Mesenchymal stem cell (in vitro differentiated cells and primary cell): ENCODE data around the gene ARHGAP15.

Experiments
- DNase-seq: peaks from one replicate; pipeline ENCODE4 v3.0.0-alpha.2; 2013
- H2AFZ ChIP-seq: one replicate; pipeline ENCODE4 v1.6.1; 2013; ENCODE audit warnings: low read depth, mild to moderate bottlenecking, control low read depth, inconsistent platforms, low read length, moderate library complexity
- H2AK5ac ChIP-seq: 2 replicates; pipeline ENCODE4 v1.6.1; 2013; ENCODE audit warnings: low read length, moderate library complexity, mild to moderate bottlenecking, inconsistent platforms; ENCODE audit not compliant: severe bottlenecking
- H2BK120ac ChIP-seq: one replicate; pipeline ENCODE4 v1.6.1; 2013; ENCODE audit warnings: low read depth, mild to moderate bottlenecking, inconsistent platforms, low read length, moderate library complexity
- H2BK12ac ChIP-seq, 2 experiments: one replicate each; pipeline ENCODE4 v1.6.1; 2013; ENCODE audit warnings: inconsistent platforms in 2 of 2, low read length in 2 of 2, mild to moderate bottlenecking in 2 of 2, moderate library complexity in 2 of 2, control low read depth in 1 of 2
- H2BK15ac ChIP-seq: one replicate; pipeline ENCODE4 v1.6.1; 2013; ENCODE audit warnings: mild to moderate bottlenecking, low read depth, inconsistent platforms; ENCODE audit not compliant: poor library complexity, severe bottlenecking
- H2BK5ac ChIP-seq: 2 replicates; pipeline ENCODE4 v1.6.1; 2013; ENCODE audit warnings: low read depth, mild to moderate bottlenecking, low read length, control low read depth, inconsistent platforms; ENCODE audit not compliant: poor library complexity, severe bottlenecking
- H3K14ac ChIP-seq, 2 experiments: one replicate each; pipeline ENCODE4 v1.6.1; 2013; ENCODE audit warnings: inconsistent platforms in 2 of 2, low read length in 2 of 2, control low read depth in 1 of 2, mild to moderate bottlenecking in 1 of 2, moderate library complexity in 1 of 2
- H3K18ac ChIP-seq, 2 experiments: one replicate each; pipeline ENCODE4 v1.6.1; 2013; ENCODE audit warnings: inconsistent platforms in 2 of 2, low read length in 2 of 2, control low read depth in 1 of 2, low read depth in 1 of 2, mild to moderate bottlenecking in 1 of 2
- H3K23ac ChIP-seq, 2 experiments: one replicate each; pipeline ENCODE4 v1.6.1; 2013; ENCODE audit warnings: inconsistent platforms in 2 of 2, low read length in 2 of 2, mild to moderate bottlenecking in 2 of 2, moderate library complexity in 2 of 2, control low read depth in 1 of 2
- H3K27ac ChIP-seq: 2 replicates; pipeline ENCODE4 v1.5.1; 2013; ENCODE audit warnings: mild to moderate bottlenecking, moderate library complexity, low read length, control low read depth, inconsistent platforms; ENCODE audit not compliant: poor library complexity, severe bottlenecking
- H3K27me3 ChIP-seq, 2 experiments: 2 replicates each; pipeline versions ENCODE4 v1.6.1 to v1.7.0; 2013; ENCODE audit warnings: low read length in 2 of 2, mild to moderate bottlenecking in 2 of 2, moderate library complexity in 2 of 2, control low read depth in 1 of 2, inconsistent platforms in 1 of 2; ENCODE audit not compliant: control insufficient read depth in 1 of 2, insufficient read depth in 1 of 2
- H3K36me3 ChIP-seq, 2 experiments: 2 replicates each; pipeline versions ENCODE4 v1.6.1 to v1.7.0; 2013; ENCODE audit warnings: low read length in 2 of 2, control low read depth in 1 of 2, inconsistent platforms in 1 of 2, low read depth in 1 of 2, mild to moderate bottlenecking in 1 of 2; ENCODE audit not compliant: insufficient read depth in 2 of 2, control insufficient read depth in 1 of 2
- H3K4ac ChIP-seq, 2 experiments: one replicate each; pipeline ENCODE4 v1.6.1; 2013; ENCODE audit warnings: inconsistent platforms in 2 of 2, low read length in 2 of 2, mild to moderate bottlenecking in 2 of 2, moderate library complexity in 2 of 2, control low read depth in 1 of 2, low read depth in 1 of 2
- H3K4me1 ChIP-seq: 2 replicates; pipeline ENCODE4 v1.6.1; 2013; ENCODE audit warnings: low read depth, low read length, control low read depth; ENCODE audit not compliant: control insufficient read depth, insufficient read depth
- H3K4me2 ChIP-seq: 2 replicates; pipeline ENCODE4 v1.6.1; 2013; ENCODE audit warnings: low read length, mild to moderate bottlenecking, inconsistent platforms; ENCODE audit not compliant: poor library complexity, severe bottlenecking
- H3K4me3 ChIP-seq, 2 experiments: 2 replicates each; pipeline versions ENCODE4 v1.5.1 to v1.7.0; 2013; ENCODE audit warnings: low read length in 2 of 2, mild to moderate bottlenecking in 2 of 2, control low read depth in 1 of 2, low read depth in 1 of 2; ENCODE audit not compliant: insufficient read depth in 1 of 2
- H3K79me1 ChIP-seq: replicated peaks from 2 replicates; pipeline ENCODE4 v1.6.1; 2013; ENCODE audit warnings: mild to moderate bottlenecking, control low read depth, low read length, inconsistent platforms; ENCODE audit not compliant: poor library complexity, severe bottlenecking
- H3K9ac ChIP-seq: 2 replicates; pipeline ENCODE4 v1.7.0; 2013; ENCODE audit warnings: mild to moderate bottlenecking, low read length, moderate library complexity
- H3K9me3 ChIP-seq: 2 replicates; pipeline ENCODE4 v1.7.0; 2013; ENCODE audit warnings: mild to moderate bottlenecking, low read length; ENCODE audit not compliant: control insufficient read depth
- H4K8ac ChIP-seq: one replicate; pipeline ENCODE4 v1.6.1; 2013; ENCODE audit warnings: inconsistent platforms, mild to moderate bottlenecking, low read length, moderate library complexity
- H4K91ac ChIP-seq: one replicate; pipeline ENCODE4 v1.6.1; 2013; ENCODE audit warnings: mild to moderate bottlenecking, low read length, inconsistent platforms
- WGBS: methylation state at CpG from one replicate; pipeline ENCODE4 v1.1.7; 2013; ENCODE audit warnings: mixed read lengths; 5-methylcytosine and 5-hydroxymethylcytosine counted together

ARHGAP15 gene

DNA sequence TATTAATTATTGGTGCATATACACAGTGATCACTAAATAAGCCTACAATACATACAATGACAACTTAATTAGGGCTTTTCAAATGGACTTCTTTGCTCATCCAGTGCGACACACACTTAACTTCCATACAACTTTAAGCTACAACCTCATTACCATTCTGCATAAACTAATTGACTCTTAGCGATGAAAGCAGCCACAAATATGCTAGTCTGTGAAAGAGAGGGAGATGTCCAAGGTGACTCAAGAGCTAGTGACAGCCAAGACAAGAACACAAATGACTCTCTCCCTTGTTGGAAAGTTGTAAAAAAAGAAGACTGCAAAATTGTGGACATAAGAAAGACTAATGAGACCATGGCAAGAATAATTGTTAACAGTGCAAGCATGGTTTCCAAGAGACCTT lies 264.8 kb downstream of the ARHGAP15 start:
- Histone ChIP-seq H3K4me2 (no peak overlapping the region), H3K4ac (no peak overlapping the region), H3K4me3 (no peak overlapping the region), H2BK120ac (no peak overlapping the region), H2AK5ac (no peak overlapping the region), H2BK5ac (no peak overlapping the region), H4K91ac (no peak overlapping the region), H3K23ac (no peak overlapping the region), H4K8ac (no peak overlapping the region), H3K79me1 (no peaks in the 10 kb centered on the region), H2BK12ac (no peak overlapping the region), H3K18ac (no peak overlapping the region), H2BK15ac (no peak overlapping the region), H3K9me3 (no peaks in the 10 kb centered on the region), H3K14ac (no peak overlapping the region), H3K27me3 (no peaks in the 10 kb centered on the region), H3K4me1 (no peaks in the 10 kb centered on the region), H3K27ac (no peak overlapping the region), H2AFZ (no peak overlapping the region), H3K9ac (no peak overlapping the region), H3K36me3 (no peaks in the 10 kb centered on the region)
- 100% methylated on average over 2 of the region's 2 CpGs for WGBS
- no peak for DNase-seq

DNA sequence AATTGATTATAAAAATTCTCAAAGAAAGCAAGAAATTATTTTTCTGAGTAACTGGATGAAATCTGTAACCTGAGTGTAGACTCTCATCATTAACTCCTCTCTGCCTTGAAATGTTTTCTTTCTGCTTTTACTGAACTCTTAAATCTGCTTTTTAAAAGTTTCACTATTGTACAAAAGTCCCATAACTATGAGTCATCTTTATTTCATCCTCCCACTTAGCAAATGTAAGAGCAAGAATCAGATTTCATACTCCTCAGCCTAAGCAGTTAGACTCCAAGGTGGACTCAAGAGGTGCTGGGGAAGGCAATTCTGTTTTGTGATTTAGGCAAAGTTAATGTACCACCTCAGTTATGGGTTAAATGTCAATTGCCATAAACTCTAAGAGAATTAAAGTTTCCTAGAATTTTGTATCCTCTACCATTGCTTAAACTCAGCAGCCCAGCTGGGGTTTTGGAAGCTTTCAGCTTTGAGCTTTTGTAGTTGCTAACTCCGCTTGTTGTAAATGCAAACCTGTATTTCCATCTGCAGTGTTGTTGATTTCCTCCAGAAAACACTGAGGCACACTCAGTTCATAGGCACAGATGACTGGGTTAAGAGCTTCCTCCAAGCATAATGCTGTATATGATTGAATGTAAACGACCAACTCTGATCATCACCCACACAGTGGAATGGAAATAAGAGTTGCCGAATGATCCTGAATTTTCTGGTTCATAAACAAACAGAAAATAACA lies 268.8 kb downstream of the ARHGAP15 start:
- 100% methylated on average over 1 of the region's 3 CpGs for WGBS
- no peaks in the 10 kb centered on the region for H3K27me3 ChIP-seq

DNA sequence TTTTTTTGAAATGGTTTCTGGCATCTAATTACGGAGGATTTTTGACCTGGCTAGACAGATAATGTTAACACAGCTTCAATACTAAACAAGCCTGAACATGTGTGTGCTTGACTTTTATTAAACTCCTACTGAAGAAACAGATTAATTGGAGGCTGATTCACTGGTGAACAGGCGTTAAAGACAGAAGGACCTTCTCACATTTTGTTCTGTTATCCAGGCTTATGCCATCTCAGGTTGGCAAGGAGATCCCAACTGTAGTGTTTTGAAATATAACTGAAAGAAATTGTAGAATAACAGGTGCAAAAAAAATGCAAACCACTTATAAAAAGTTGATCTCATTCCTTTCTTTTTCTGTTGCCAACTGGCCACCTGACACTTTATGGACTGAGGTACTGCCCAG lies 269.6 kb downstream of the ARHGAP15 start:
- Histone ChIP-seq H3K27ac (no peak overlapping the region), H3K4me2 (no peak overlapping the region), H2AFZ (no peak overlapping the region), H3K27me3 (no peaks in the 10 kb centered on the region), H3K9me3 (no peaks in the 10 kb centered on the region), H3K18ac (no peak overlapping the region), H2BK12ac (no peak overlapping the region), H3K23ac (no peak overlapping the region), H4K8ac (no peak overlapping the region), H3K79me1 (no peaks in the 10 kb centered on the region), H2BK15ac (no peak overlapping the region), H3K14ac (no peak overlapping the region), H3K4me3 (peak overlapping the region in 1 of 2 experiments; percentile 61), H3K36me3 (no peaks in the 10 kb centered on the region), H3K9ac (peak overlapping the region; percentile 49), H3K4me1 (no peaks in the 10 kb centered on the region), H3K4ac (no peak overlapping the region), H2AK5ac (no peak overlapping the region), H4K91ac (no peak overlapping the region), H2BK120ac (no peak overlapping the region), H2BK5ac (no peak overlapping the region)
- peak; percentile 3 for DNase-seq
- WGBS, result 100% methylated on average over 1 of the region's 2 CpGs

More for the DNA sequence above, 268.8 kb downstream of the ARHGAP15 start:
- Histone ChIP-seq H3K4ac (peak overlapping the region in 1 of 2 experiments; percentile 7), H3K36me3 (no peaks in the 10 kb centered on the region), H3K4me3 (peak overlapping the region in 1 of 2 experiments; percentile 61), H4K8ac (no peak overlapping the region), H3K14ac (no peak overlapping the region), H2BK120ac (peak overlapping the region; percentile 5), H2AFZ (no peak overlapping the region), H3K79me1 (no peaks in the 10 kb centered on the region), H3K23ac (no peak overlapping the region), H2BK12ac (peak overlapping the region in 1 of 2 experiments; percentile 54), H3K9me3 (no peaks in the 10 kb centered on the region), H2BK5ac (no peak overlapping the region), H2AK5ac (no peak overlapping the region), H3K9ac (peak overlapping the region; percentile 49), H3K4me2 (no peak overlapping the region), H3K27ac (no peak overlapping the region), H3K18ac (peak overlapping the region in 1 of 2 experiments; percentile 75), H2BK15ac (no peak overlapping the region), H3K4me1 (no peaks in the 10 kb centered on the region), H4K91ac (no peak overlapping the region)
- DNase-seq, result peak; percentile 48

DNA sequence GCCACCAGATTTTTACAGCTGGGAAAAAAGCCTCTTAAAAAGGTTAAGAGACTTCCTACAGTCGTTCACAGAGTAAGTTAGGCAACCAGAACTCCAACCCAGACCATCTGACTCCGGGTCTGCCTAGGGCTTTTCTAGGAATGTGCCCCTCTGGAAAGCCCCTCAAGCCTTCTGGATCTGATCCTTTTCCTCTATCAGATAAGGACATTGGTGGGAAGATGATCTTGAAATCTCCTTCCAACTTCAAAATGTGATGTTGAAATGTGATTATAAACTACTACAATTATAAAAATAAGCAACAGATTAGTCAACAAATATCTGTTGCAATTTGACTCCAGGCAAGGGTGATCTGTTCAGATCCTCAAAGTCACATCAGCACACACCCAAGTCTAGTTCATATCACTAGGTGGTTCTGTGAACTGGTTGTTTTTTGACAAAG lies 270.4 kb downstream of the ARHGAP15 start:
- H3K4me2 ChIP-seq, result no peak overlapping the region
- H2BK15ac ChIP-seq, result no peak overlapping the region
- no peak overlapping the region for H3K4ac ChIP-seq
- H3K27ac ChIP-seq, result no peak overlapping the region
- H3K9ac ChIP-seq, result no peak overlapping the region
- no peak overlapping the region for H2BK12ac ChIP-seq
- H4K8ac ChIP-seq, result no peak overlapping the region
- H2AK5ac ChIP-seq, result no peak overlapping the region
- no peaks in the 10 kb centered on the region for H3K9me3 ChIP-seq
- H2AFZ ChIP-seq, result no peak overlapping the region
- no peak overlapping the region for H3K18ac ChIP-seq
- no peak overlapping the region for H3K4me3 ChIP-seq
- WGBS, result 80% methylated on average over 1 of the region's 2 CpGs
- H2BK5ac ChIP-seq, result no peak overlapping the region
- peak; percentile 35 for DNase-seq
- H3K4me1 ChIP-seq, result no peaks in the 10 kb centered on the region
- H2BK120ac ChIP-seq, result no peak overlapping the region
- H4K91ac ChIP-seq, result no peak overlapping the region
- H3K27me3 ChIP-seq, result no peaks in the 10 kb centered on the region
- H3K79me1 ChIP-seq, result no peaks in the 10 kb centered on the region
- H3K14ac ChIP-seq, result no peak overlapping the region
- H3K23ac ChIP-seq, result no peak overlapping the region
- no peaks in the 10 kb centered on the region for H3K36me3 ChIP-seq
